Measurements from ENCODE around the gene GLB1L.

The GLB1L gene

DNA sequence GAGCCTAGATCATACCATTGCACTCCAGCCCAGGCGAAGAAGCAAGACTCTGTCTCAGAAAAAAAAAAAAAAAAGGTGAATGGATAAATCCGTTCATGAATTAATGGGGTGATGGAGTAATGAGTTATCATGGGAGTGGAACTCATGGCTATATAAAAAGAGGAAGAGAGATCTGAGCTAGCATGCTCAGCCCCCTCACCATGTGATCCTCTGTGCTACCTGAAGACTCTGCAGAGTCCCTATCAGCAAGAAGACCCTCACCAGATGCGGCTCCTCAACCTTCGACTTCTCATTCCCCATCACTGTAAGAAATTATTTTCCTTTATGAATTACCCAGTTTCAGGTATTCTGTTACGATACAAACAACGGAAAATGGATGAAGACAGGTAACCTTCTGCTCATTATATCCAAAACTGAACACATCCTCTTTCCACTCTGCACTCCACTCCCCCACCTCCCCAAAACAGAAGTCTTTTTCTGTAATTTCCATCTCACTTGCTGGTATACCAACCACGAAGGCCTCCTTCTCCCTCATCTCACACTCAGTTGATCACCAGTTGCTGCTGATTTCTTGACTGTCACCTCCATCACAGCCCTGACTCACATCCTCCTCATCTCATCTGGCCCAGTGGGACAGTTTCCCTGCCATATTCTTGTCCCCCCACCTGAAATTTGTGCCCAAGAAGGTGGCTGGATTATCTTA is 58.3 kb downstream of the GLB1L start:
- 92% methylated on average over 4 of the region's 7 CpGs for WGBS (ENCODE audit: insufficient coverage)
- Histone ChIP-seq H3K27me3 (replicated peaks in 2 of 5; ENCODE audit: control insufficient read depth in 4 of 5, insufficient read depth in 5 of 5, low read length in 4 of 5) (no peaks in the 10 kb centered on the region), H3K4me3 (ENCODE audit: control insufficient read depth in 1 of 7, extremely low read depth in 1 of 7, insufficient read depth in 4 of 7, low read depth in 2 of 7, low read length in 6 of 7) (no peak overlapping the region), H3K36me3 (ENCODE audit: control insufficient read depth in 4 of 4, insufficient read depth in 4 of 4, low read length in 3 of 4) (peaks cover 10 to 36% (median 30%) of the 10 kb centered on the region in 4 experiments), H3K27ac (ENCODE audit: insufficient read depth in 1 of 2, low read depth in 1 of 2, low read length in 2 of 2, poor library complexity in 1 of 2, severe bottlenecking in 2 of 2) (no peak overlapping the region), H3K9me3 (ENCODE audit: control extremely low read depth in 1 of 5, control insufficient read depth in 4 of 5, insufficient read depth in 2 of 5, low read depth in 1 of 5, low read length in 4 of 5) (no peaks in the 10 kb centered on the region), H3K4me1 (ENCODE audit: control extremely low read depth in 1 of 4, control insufficient read depth in 4 of 4, insufficient read depth in 4 of 4, low read length in 3 of 4) (peaks cover 0 to 17% (median 6%) of the 10 kb centered on the region in 4 experiments)
- POLR2A ChIA-PET = no interaction called here
- DNase-seq = no peak
- CTCF ChIA-PET = no interaction called here
